ENCODE results near the gene MOK.

GRCh38 chr14:102314242-102315011, 9.5 kb upstream of the MOK start:
- peak; percentile 93 to 96 (median 96) for TF ChIP-seq CTCF (IDR thresholded peaks at IDR 0.05)
- TF ChIP-seq POLR2A (IDR thresholded peaks at IDR 0.05) = no peak
